ENCODE measurements around the gene PIK3R5. TPM values are rescaled to one million over a fixed set of nuclear protein-coding genes. Genes with fewer than 3 reads are reported as not detected.

PIK3R5 gene
- total and polyA plus RNA-seq, 2 donors (not counting 1 experiment from before 2014, with no cell fraction given): 63.1 to 70.0 TPM

DNA sequence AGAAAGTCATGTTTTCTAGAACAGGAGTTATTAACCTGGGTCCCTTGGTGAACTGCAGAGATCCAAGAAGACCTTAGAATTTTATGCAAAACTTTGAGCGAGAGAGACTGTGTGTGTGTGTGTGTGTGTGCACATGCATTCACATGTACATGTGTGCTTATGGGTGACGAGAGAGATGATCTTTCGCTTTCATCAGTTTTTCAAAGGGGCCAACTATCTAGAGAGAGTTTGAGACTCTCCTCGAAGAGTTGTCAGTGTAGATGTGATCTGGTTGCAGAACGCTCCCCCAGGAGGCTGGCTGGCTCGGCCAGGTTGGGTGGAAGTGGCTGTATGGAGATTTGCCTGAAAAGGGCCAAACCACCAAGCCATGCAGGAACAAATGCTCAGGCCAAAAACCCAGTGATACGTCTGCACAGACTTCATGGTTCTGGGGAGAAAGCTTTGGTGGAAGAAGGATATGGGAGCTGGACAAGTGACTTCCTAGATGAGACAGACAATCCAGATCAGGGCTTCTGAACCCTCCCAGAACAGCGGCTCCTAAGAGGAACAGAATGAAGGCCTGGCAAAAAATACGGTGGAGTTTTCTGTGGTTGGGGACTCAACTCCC lies 6.1 kb downstream of the PIK3R5 start:
- no peak for TF ChIP-seq EZH2 (IDR thresholded peaks at IDR 0.05; ENCODE audit: borderline replicate concordance, insufficient read depth, low read depth, low read length, poor library complexity, severe bottlenecking)
- TF ChIP-seq, protein P1, sequence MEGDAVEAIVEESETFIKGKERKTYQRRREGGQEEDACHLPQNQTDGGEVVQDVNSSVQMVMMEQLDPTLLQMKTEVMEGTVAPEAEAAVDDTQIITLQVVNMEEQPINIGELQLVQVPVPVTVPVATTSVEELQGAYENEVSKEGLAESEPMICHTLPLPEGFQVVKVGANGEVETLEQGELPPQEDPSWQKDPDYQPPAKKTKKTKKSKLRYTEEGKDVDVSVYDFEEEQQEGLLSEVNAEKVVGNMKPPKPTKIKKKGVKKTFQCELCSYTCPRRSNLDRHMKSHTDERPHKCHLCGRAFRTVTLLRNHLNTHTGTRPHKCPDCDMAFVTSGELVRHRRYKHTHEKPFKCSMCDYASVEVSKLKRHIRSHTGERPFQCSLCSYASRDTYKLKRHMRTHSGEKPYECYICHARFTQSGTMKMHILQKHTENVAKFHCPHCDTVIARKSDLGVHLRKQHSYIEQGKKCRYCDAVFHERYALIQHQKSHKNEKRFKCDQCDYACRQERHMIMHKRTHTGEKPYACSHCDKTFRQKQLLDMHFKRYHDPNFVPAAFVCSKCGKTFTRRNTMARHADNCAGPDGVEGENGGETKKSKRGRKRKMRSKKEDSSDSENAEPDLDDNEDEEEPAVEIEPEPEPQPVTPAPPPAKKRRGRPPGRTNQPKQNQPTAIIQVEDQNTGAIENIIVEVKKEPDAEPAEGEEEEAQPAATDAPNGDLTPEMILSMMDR (IDR thresholded peaks at IDR 0.05): no peak
- CTCF ChIA-PET: interaction anchor here (0.5 kb wide), 1 partner anchor 13 kb away, joined by 4 read pairs; no protein-coding TSS in a partner anchor
- Mint-ChIP-seq H3K9me3 (ENCODE audit: insufficient read depth) (no peaks in the 10 kb centered on the region), H3K27me3 (no peaks in the 10 kb centered on the region), H3K4me3 (no peak overlapping the region), H3K4me1 (peaks cover 87% of the 10 kb centered on the region), H3K27ac (peak overlapping the region; percentile 68)
- POLR2A ChIA-PET: no interaction called here
- ATAC-seq (ENCODE audit: low read depth): no peak
- Histone ChIP-seq H3K4me3 (ENCODE audit: control extremely low read depth in 1 of 5, extremely low read depth in 1 of 5, insufficient read depth in 1 of 5, low read depth in 2 of 5, low read length in 4 of 5) (no peak overlapping the region), H3K9me3 (ENCODE audit: control extremely low read depth in 1 of 3, control insufficient read depth in 2 of 3, insufficient read depth in 1 of 3, low read length in 2 of 3) (no peaks in the 10 kb centered on the region), H3K4me2 (replicated peaks; ENCODE audit: low read depth, low read length, poor library complexity, severe bottlenecking) (no peak overlapping the region), H3K79me2 (ENCODE audit: control insufficient read depth, insufficient read depth, low read length) (peaks cover 100% of the 10 kb centered on the region), H2AFZ (ENCODE audit: insufficient read depth, low read depth, low read length, poor library complexity, severe bottlenecking) (no peak overlapping the region), H3K4me1 (ENCODE audit: control insufficient read depth in 2 of 2, insufficient read depth in 2 of 2, low read length in 2 of 2) (peaks cover 53 to 80% of the 10 kb centered on the region in 2 donors), H4K20me1 (ENCODE audit: control insufficient read depth, insufficient read depth, low read length, poor library complexity, severe bottlenecking) (peaks cover 54% of the 10 kb centered on the region), H3K27ac (ENCODE audit: low read length in 2 of 2) (no peak overlapping the region), H3K9ac (ENCODE audit: low read length) (no peak overlapping the region), H3K36me3 (replicated peaks in 1 of 2; ENCODE audit: control extremely low read depth in 1 of 2, control insufficient read depth in 1 of 2, extremely low read depth in 1 of 2, insufficient read depth in 2 of 2, low read length in 1 of 2) (peaks cover 0 to 30% of the 10 kb centered on the region in 2 experiments), H3K27me3 (replicated peaks in 1 of 4; ENCODE audit: control extremely low read depth in 1 of 4, control insufficient read depth in 3 of 4, insufficient read depth in 4 of 4, low read length in 3 of 4) (no peaks in the 10 kb centered on the region)
- intact Hi-C loops (cut with micrococcal nuclease): no loop called here
- WGBS (ENCODE audit: insufficient coverage): 95% methylated on average over 9 of the region's 9 CpGs
- DNase-seq: no peak

DNA sequence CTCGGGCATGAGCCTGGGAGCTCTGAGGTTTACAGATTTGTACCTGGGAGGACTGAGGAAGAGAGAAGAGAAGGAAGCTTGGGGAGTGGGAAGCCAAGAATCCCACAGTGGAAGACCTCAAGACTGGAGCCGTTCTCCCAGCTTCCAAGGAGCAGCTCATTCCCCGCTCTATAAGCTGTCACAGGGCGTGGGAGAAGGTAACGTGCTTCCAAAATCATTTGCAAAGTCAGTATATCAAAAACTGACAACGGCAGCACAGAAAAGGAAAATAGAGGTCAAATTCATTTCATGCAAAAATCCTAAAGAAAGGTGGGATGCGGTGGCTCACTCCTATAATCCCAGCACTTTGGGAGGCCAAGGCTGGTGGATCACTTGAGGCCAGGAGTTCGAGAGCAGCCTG lies 7.8 kb downstream of the PIK3R5 start:
- Histone ChIP-seq H3K27ac (ENCODE audit: low read length in 2 of 2) (no peak overlapping the region), H3K79me2 (ENCODE audit: control insufficient read depth, insufficient read depth, low read length) (peaks cover 100% of the 10 kb centered on the region), H3K9ac (ENCODE audit: low read length) (no peak overlapping the region), H4K20me1 (ENCODE audit: control insufficient read depth, insufficient read depth, low read length, poor library complexity, severe bottlenecking) (peaks cover 37% of the 10 kb centered on the region), H2AFZ (ENCODE audit: insufficient read depth, low read depth, low read length, poor library complexity, severe bottlenecking) (no peak overlapping the region), H3K4me2 (replicated peaks; ENCODE audit: low read depth, low read length, poor library complexity, severe bottlenecking) (no peak overlapping the region), H3K4me3 (ENCODE audit: control extremely low read depth in 1 of 5, extremely low read depth in 1 of 5, insufficient read depth in 1 of 5, low read depth in 2 of 5, low read length in 4 of 5) (no peak overlapping the region), H3K9me3 (ENCODE audit: control extremely low read depth in 1 of 3, control insufficient read depth in 2 of 3, insufficient read depth in 1 of 3, low read length in 2 of 3) (no peaks in the 10 kb centered on the region), H3K27me3 (replicated peaks in 1 of 4; ENCODE audit: control extremely low read depth in 1 of 4, control insufficient read depth in 3 of 4, insufficient read depth in 4 of 4, low read length in 3 of 4) (no peaks in the 10 kb centered on the region), H3K4me1 (ENCODE audit: control insufficient read depth in 2 of 2, insufficient read depth in 2 of 2, low read length in 2 of 2) (peaks cover 53 to 80% of the 10 kb centered on the region in 2 donors), H3K36me3 (replicated peaks in 1 of 2; ENCODE audit: control extremely low read depth in 1 of 2, control insufficient read depth in 1 of 2, extremely low read depth in 1 of 2, insufficient read depth in 2 of 2, low read length in 1 of 2) (peaks cover 0 to 30% of the 10 kb centered on the region in 2 experiments)
- no peak for ATAC-seq (ENCODE audit: low read depth)
- no peaks in the 10 kb centered on the region for H3K27me3 Mint-ChIP-seq
- 88% methylated on average over 7 of the region's 8 CpGs for WGBS (ENCODE audit: insufficient coverage)
- peaks cover 88% of the 10 kb centered on the region for H3K4me1 Mint-ChIP-seq
- ChIA-PET CTCF (interaction anchor here (0.8 to 1.6 kb wide), 3 partner anchors 16 to 62 kb away, joined by 3 to 5 read pairs (median 3); no protein-coding TSS in a partner anchor), POLR2A (interaction anchor here (0.6 kb wide), 1 partner anchor 100 kb away, joined by 3 read pairs; no protein-coding TSS in a partner anchor)
- peak overlapping the region; percentile 28 for H3K27ac Mint-ChIP-seq
- no peak for DNase-seq
- intact Hi-C loops (cut with micrococcal nuclease): no loop called here
- TF ChIP-seq, protein P1 (IDR thresholded peaks at IDR 0.05): no peak
- no peak for TF ChIP-seq EZH2 (IDR thresholded peaks at IDR 0.05; ENCODE audit: borderline replicate concordance, insufficient read depth, low read depth, low read length, poor library complexity, severe bottlenecking)
- no peak overlapping the region for H3K4me3 Mint-ChIP-seq
- H3K9me3 Mint-ChIP-seq (ENCODE audit: insufficient read depth): no peaks in the 10 kb centered on the region

All from B cell (primary cell).